Measurements from ENCODE around the gene PNLIPRP2.
A peak's percentile ranks its signal among the peaks of the same experiment; 100 is the strongest.

Gene PNLIPRP2

GRCh38 chr10:116625845-116626244 lies 5.1 kb downstream of the PNLIPRP2 start (continued):
- TF ChIP-seq CSDC2 (CRISPR knock-in tag; IDR thresholded peaks at IDR 0.05) (no peak), ISL1 (CRISPR knock-in tag; IDR thresholded peaks at IDR 0.05) (no peak), BACH2 (CRISPR knock-in tag; IDR thresholded peaks at IDR 0.05; ENCODE audit: borderline replicate concordance) (no peak)

- ATAC-seq, result no peak
Observed at GRCh38 chr10:116626815-116627214, 6.1 kb downstream of the PNLIPRP2 start.

GRCh38 chr10:116627386-116627933 lies 6.7 kb downstream of the PNLIPRP2 start:
- ATAC-seq, result peak; percentile 74
- TF ChIP-seq ZNF565 (CRISPR knock-in tag; conservative IDR thresholded peaks at IDR 0.05; ENCODE audit: low read depth), result no peak
- no peak for TF ChIP-seq CSDC2 (CRISPR knock-in tag; IDR thresholded peaks at IDR 0.05)
- TF ChIP-seq CSRNP3 (CRISPR knock-in tag; IDR thresholded peaks at IDR 0.05), result no peak
- TF ChIP-seq BACH2 (CRISPR knock-in tag; IDR thresholded peaks at IDR 0.05; ENCODE audit: borderline replicate concordance), result no peak
- no peak for TF ChIP-seq ZFP30 (CRISPR knock-in tag; IDR thresholded peaks at IDR 0.05)
- no peak for TF ChIP-seq CREB5 (CRISPR knock-in tag; IDR thresholded peaks at IDR 0.05; ENCODE audit: low read depth)
- TF ChIP-seq RARB (CRISPR knock-in tag; IDR thresholded peaks at IDR 0.05), result no peak
- no peak for TF ChIP-seq ARNTL (CRISPR knock-in tag; IDR thresholded peaks at IDR 0.05; ENCODE audit: borderline replicate concordance, low read depth)
- TF ChIP-seq TCF4 (CRISPR knock-in tag; IDR thresholded peaks at IDR 0.05; ENCODE audit: borderline replicate concordance), result no peak
- TF ChIP-seq SNAI2 (CRISPR knock-in tag; IDR thresholded peaks at IDR 0.05), result no peak
- TF ChIP-seq TOX (CRISPR knock-in tag; IDR thresholded peaks at IDR 0.05; ENCODE audit: borderline replicate concordance), result no peak

More at GRCh38 chr10:116626815-116627214, 6.1 kb downstream of the PNLIPRP2 start:
- no peak for TF ChIP-seq PPARA (CRISPR knock-in tag; IDR thresholded peaks at IDR 0.05; ENCODE audit: borderline replicate concordance)
- no peak for TF ChIP-seq ZNF70 (CRISPR knock-in tag; IDR thresholded peaks at IDR 0.05)
- TF ChIP-seq CSDC2 (CRISPR knock-in tag; IDR thresholded peaks at IDR 0.05), result no peak
- TF ChIP-seq TOX (CRISPR knock-in tag; IDR thresholded peaks at IDR 0.05; ENCODE audit: borderline replicate concordance), result no peak
- no peak for TF ChIP-seq ARNTL (CRISPR knock-in tag; IDR thresholded peaks at IDR 0.05; ENCODE audit: borderline replicate concordance, low read depth)
- no peak for TF ChIP-seq OSR1 (CRISPR knock-in tag; IDR thresholded peaks at IDR 0.05)
- no peak for TF ChIP-seq TSHZ2 (CRISPR knock-in tag; IDR thresholded peaks at IDR 0.05)
- no peak for TF ChIP-seq CREB5 (CRISPR knock-in tag; IDR thresholded peaks at IDR 0.05; ENCODE audit: low read depth)
- TF ChIP-seq ISL1 (CRISPR knock-in tag; IDR thresholded peaks at IDR 0.05), result no peak
- TF ChIP-seq POU6F1 (CRISPR knock-in tag; IDR thresholded peaks at IDR 0.05; ENCODE audit: borderline replicate concordance, low read depth), result no peak
- no peak for TF ChIP-seq ESRRG (CRISPR knock-in tag; IDR thresholded peaks at IDR 0.05)
- no peak for TF ChIP-seq GLIS3 (CRISPR knock-in tag; IDR thresholded peaks at IDR 0.05)
- no peak for TF ChIP-seq SNAI2 (CRISPR knock-in tag; IDR thresholded peaks at IDR 0.05)
- no peak for TF ChIP-seq PATZ1 (CRISPR knock-in tag; IDR thresholded peaks at IDR 0.05; ENCODE audit: borderline replicate concordance)
- TF ChIP-seq ZC3H10 (CRISPR knock-in tag; IDR thresholded peaks at IDR 0.05), result no peak
- no peak for TF ChIP-seq ZNF565 (CRISPR knock-in tag; conservative IDR thresholded peaks at IDR 0.05; ENCODE audit: low read depth)

Measured in SK-N-SH treated with all-trans-retinoic acid at 6 μM for 48 hours (cell line).